Uterus (tissue), 4 donors: ENCODE data around the gene STUM. TPM values are rescaled to one million over a fixed set of nuclear protein-coding genes. Genes with fewer than 3 reads are reported as not detected.
A peak's percentile ranks its signal among the peaks of the same experiment; 100 is the strongest.

Experiments used
- DNase-seq, 2 donors: peaks; one replicate each; pipeline ENCODE4 v3.0.0-alpha.2; 2019 to 2020
- H3K27ac ChIP-seq, 2 donors: fragments of 200-600 bp; sonication (generic); 1 replicate in 1 of 2; 2 replicates in 1 of 2; pipeline ENCODE4 v1.5.1; 2016 to 2018
- H3K27me3 ChIP-seq, 2 donors: fragments of 200-600 bp; sonication (generic); one replicate each; pipeline ENCODE4 v1.5.1; 2018 to 2019; ENCODE audit warnings: control low read depth in 1 of 2
- H3K36me3 ChIP-seq, 2 donors: fragments of 200-600 bp; sonication (generic); one replicate each; pipeline ENCODE4 v1.5.1; 2019; ENCODE audit warnings: control low read depth in 1 of 2
- H3K4me1 ChIP-seq, 2 donors: fragments of 200-600 bp; sonication (generic); one replicate each; pipeline ENCODE4 v1.5.1; 2018 to 2019; ENCODE audit warnings: control low read depth in 1 of 2
- H3K4me3 ChIP-seq, 2 donors: fragments of 200-600 bp; sonication (generic); 1 replicate in 1 of 2; 2 replicates in 1 of 2; pipeline ENCODE4 v1.5.1; 2018 to 2019; ENCODE audit warnings: mild to moderate bottlenecking in 1 of 2
- H3K9me3 ChIP-seq, 2 donors: fragments of 200-600 bp; sonication (generic); one replicate each; pipeline ENCODE4 v1.5.1; 2019; ENCODE audit warnings: control low read depth in 1 of 2
- CTCF ChIP-seq, 4 experiments: fragments of 200-600 bp in 2 of 4; fragments of 450-650 bp in 2 of 4; sonication (generic) in 2 of 4; IDR thresholded peaks; one replicate each; pipeline ENCODE4 v1.5.1; 2016 to 2019; ENCODE audit warnings: antibody characterized with exemption in 4 of 4, mild to moderate bottlenecking in 2 of 4, moderate library complexity in 1 of 4
- POLR2A ChIP-seq, 2 donors: fragments of 450-650 bp; IDR thresholded peaks; one replicate each; pipeline ENCODE4 v1.6.1; 2016; ENCODE audit warnings: antibody characterized with exemption in 2 of 2, mild to moderate bottlenecking in 1 of 2, moderate library complexity in 1 of 2
- intact Hi-C: fragments of 100-400 bp; cut with DNase I; formaldehyde crosslinking; loops from one replicate; pipeline ENCODE4 v1.15.1; 2023; ENCODE audit warnings: low total_unique reads
- total RNA-seq, 4 donors: library from RNA; depleted of rRNA in 3 of 4; stranded (reverse); fragments of >200 nt in 3 of 4; gene quantifications; one replicate each; pipeline versions ENCODE4 v1.1.0 to v1.2.4, GENCODE V29; 2014 to 2023
- donor health status: DM: yes; HTN: yes; CAD: no.

The STUM gene
- total RNA-seq, 4 donors from 2014 or later = 0.88 to 9.1 (median 2.2) TPM

- DNase-seq = peak in 1 of 2 donors; percentile 15
- no peaks in the 10 kb centered on the region for H3K36me3 ChIP-seq
- H3K27ac ChIP-seq = peak overlapping the region; percentile 41 to 54
- intact Hi-C loops = no loop called here
- no peaks in the 10 kb centered on the region for H3K27me3 ChIP-seq
- H3K4me3 ChIP-seq = no peak overlapping the region
- no peaks in the 10 kb centered on the region for H3K9me3 ChIP-seq
- TF ChIP-seq CTCF (IDR thresholded peaks at IDR 0.05) (no peak), POLR2A (IDR thresholded peaks at IDR 0.05) (no peak)
- peaks cover 0 to 8% of the 10 kb centered on the region in 2 donors for H3K4me1 ChIP-seq
Measured at GRCh38 chr1:226631229-226632000, 82.9 kb downstream of the STUM start.

GRCh38 chr1:226632169-226632879 is 83.8 kb downstream of the STUM start:
- no peaks in the 10 kb centered on the region for H3K4me1 ChIP-seq
- TF ChIP-seq CTCF (IDR thresholded peaks at IDR 0.05) (no peak), POLR2A (IDR thresholded peaks at IDR 0.05) (no peak)

GRCh38 chr1:226632922-226633351 is 84.4 kb downstream of the STUM start:
- Histone ChIP-seq H3K4me1 (peaks cover 0 to 3% of the 10 kb centered on the region in 2 donors), H3K4me3 (no peak overlapping the region), H3K27me3 (no peaks in the 10 kb centered on the region), H3K27ac (peak overlapping the region; percentile 52 to 78), H3K36me3 (no peaks in the 10 kb centered on the region), H3K9me3 (no peaks in the 10 kb centered on the region)
- no peak for TF ChIP-seq CTCF (IDR thresholded peaks at IDR 0.05)
- TF ChIP-seq POLR2A (IDR thresholded peaks at IDR 0.05) = no peak
- peak in 1 of 2 donors; percentile 35 for DNase-seq
- intact Hi-C loops = loop anchor here (2.0 kb wide), 1 partner anchor 196 kb away; no protein-coding TSS in a partner anchor

More at GRCh38 chr1:226632169-226632879, 83.8 kb downstream of the STUM start:
- Histone ChIP-seq H3K4me3 (no peak overlapping the region), H3K36me3 (no peaks in the 10 kb centered on the region), H3K27me3 (no peaks in the 10 kb centered on the region), H3K9me3 (no peaks in the 10 kb centered on the region), H3K27ac (peak overlapping the region; percentile 52 to 78)
- DNase-seq = peak; percentile 19 to 25
- intact Hi-C loops = loop anchor here (2.0 kb wide), 1 partner anchor 196 kb away; no protein-coding TSS in a partner anchor

- no peak overlapping the region for H3K4me3 ChIP-seq
- intact Hi-C loops = loop anchor here (2.0 kb wide), 1 partner anchor 195 kb away; no protein-coding TSS in a partner anchor
- no peaks in the 10 kb centered on the region for H3K36me3 ChIP-seq
- peaks cover 0 to 10% of the 10 kb centered on the region in 2 donors for H3K4me1 ChIP-seq
- no peak for DNase-seq
- H3K27ac ChIP-seq = peak overlapping the region; percentile 52 to 78
- no peaks in the 10 kb centered on the region for H3K27me3 ChIP-seq
- TF ChIP-seq CTCF (IDR thresholded peaks at IDR 0.05) (no peak), POLR2A (IDR thresholded peaks at IDR 0.05) (no peak)
- H3K9me3 ChIP-seq = no peaks in the 10 kb centered on the region
Measured at GRCh38 chr1:226633541-226634165, 85.1 kb downstream of the STUM start.
